CD4-positive, alpha-beta T cell (primary cell): Measurements from ENCODE around the gene RPTOR. TPM values are rescaled to one million over a fixed set of nuclear protein-coding genes. Genes with fewer than 3 reads are reported as not detected.

ENCODE experiments used
- ATAC-seq: fragments of 200-7000 bp; cut with Tn5 transposase; one replicate; pipeline ENCODE4 v1.10.0; 2022; ENCODE audit warnings: mild to moderate bottlenecking; ENCODE audit not compliant: poor library complexity
- CTCF ChIA-PET: fragments of 350-600 bp; sonication (Branson Sonifier 250); formaldehyde crosslinking; loops from one replicate; lab custom pipeline; 2021; ENCODE audit warnings: antibody characterized with exemption, inconsistent platforms; lab: Charles Lee
- POLR2A ChIA-PET: fragments of 350-600 bp; sonication (Branson Sonifier 250); formaldehyde crosslinking; loops from one replicate; lab custom pipeline; 2021; ENCODE audit warnings: antibody characterized with exemption, inconsistent platforms; lab: Charles Lee
- DNase-seq, 14 experiments: peaks; one replicate each; pipeline ENCODE4 v3.0.0-alpha.2; 2013 to 2020; ENCODE audit warnings: mixed read lengths in 2 of 14
- H3K27ac ChIP-seq, 2 donors: one replicate each; pipeline versions ENCODE4 v1.5.1 to v1.7.0; 2013; ENCODE audit warnings: low read length in 2 of 2, low read depth in 1 of 2, mild to moderate bottlenecking in 1 of 2
- H3K27me3 ChIP-seq, 2 experiments: 1 replicate in 1 of 2; 2 replicates in 1 of 2; pipeline versions ENCODE4 v1.6.1 to v1.7.0; 2013; ENCODE audit warnings: low read length in 2 of 2, control low read depth in 1 of 2, mild to moderate bottlenecking in 1 of 2, moderate library complexity in 1 of 2; ENCODE audit not compliant: insufficient read depth in 2 of 2, control insufficient read depth in 1 of 2
- H3K36me3 ChIP-seq: one replicate; pipeline ENCODE4 v1.6.1; 2013; ENCODE audit warnings: low read length, control low read depth; ENCODE audit not compliant: insufficient read depth
- H3K4me1 ChIP-seq: one replicate; pipeline ENCODE4 v1.6.1; 2013; ENCODE audit warnings: low read length, control low read depth; ENCODE audit not compliant: insufficient read depth
- H3K4me3 ChIP-seq: one replicate; pipeline ENCODE4 v1.5.1; 2013; ENCODE audit warnings: mild to moderate bottlenecking, low read length, moderate library complexity
- H3K9me3 ChIP-seq, 2 experiments: 1 replicate in 1 of 2; 2 replicates in 1 of 2; pipeline versions ENCODE4 v1.6.1 to v1.7.0; 2013; ENCODE audit warnings: low read length in 2 of 2, mild to moderate bottlenecking in 2 of 2, control low read depth in 1 of 2, moderate library complexity in 1 of 2; ENCODE audit not compliant: control insufficient read depth in 1 of 2, insufficient read depth in 1 of 2
- H3K27ac Mint-ChIP-seq: one replicate; pipeline ENCODE4 v1.8.0; 2020; ENCODE audit warnings: mixed read lengths
- H3K27me3 Mint-ChIP-seq: one replicate; pipeline ENCODE4 v1.8.0; 2021; ENCODE audit warnings: mixed read lengths
- H3K36me3 Mint-ChIP-seq: one replicate; pipeline ENCODE4 v1.8.0; 2021; ENCODE audit warnings: low read depth, mixed read lengths
- H3K4me1 Mint-ChIP-seq: one replicate; pipeline ENCODE4 v1.8.0; 2021; ENCODE audit warnings: low read depth, mixed read lengths
- H3K4me3 Mint-ChIP-seq: one replicate; pipeline ENCODE4 v1.8.0; 2020; ENCODE audit warnings: mild to moderate bottlenecking, mixed read lengths
- H3K9me3 Mint-ChIP-seq: one replicate; pipeline ENCODE4 v1.8.0; 2020; ENCODE audit warnings: mixed read lengths
- CTCF ChIP-seq: fragments of 200-600 bp; IDR thresholded peaks from one replicate; pipeline ENCODE4 v1.8.0; 2022; ENCODE audit warnings: antibody characterized with exemption, mild to moderate bottlenecking
- intact Hi-C, 2 experiments: fragments of 100-400 bp; cut with DNase I in 1 of 2; cut with micrococcal nuclease in 1 of 2; formaldehyde crosslinking; loops; one replicate each; pipeline versions ENCODE4 v1.15.1 to v1.9.0; 2023 to 2025; cut with DNase I, micrococcal nuclease
- total RNA-seq, 174 experiments: library from RNA in 2 of 174; stranded (reverse) in 2 of 174; gene quantifications; one replicate each; pipeline ENCODE4 v1.2.3 and lab custom pipeline; 2021 to 2026

Gene RPTOR
- total RNA-seq, 2 experiments from 2014 or later, result 45.0 to 47.1 TPM

- H3K4me1 Mint-ChIP-seq, result peaks cover 6% of the 10 kb centered on the region
- no peaks in the 10 kb centered on the region for H3K9me3 Mint-ChIP-seq
- Histone ChIP-seq H3K9me3 (peaks cover 0 to 7% of the 10 kb centered on the region in 2 experiments), H3K36me3 (no peaks in the 10 kb centered on the region), H3K27me3 (no peaks in the 10 kb centered on the region), H3K27ac (no peak overlapping the region), H3K4me1 (peaks cover 23% of the 10 kb centered on the region), H3K4me3 (no peak overlapping the region)
- DNase-seq (peak in 13 of 14 experiments; percentile 28 to 66 (median 44)), ATAC-seq (peak; percentile 82)
- H3K4me3 Mint-ChIP-seq, result no peak overlapping the region
- TF ChIP-seq CTCF, result peak; percentile 47
- intact Hi-C loops, result loop anchor here (1.0 to 5.0 kb wide), 3 partner anchors 103 to 543 kb away; partner anchors contain the start of gene NPTX1 (in 1 of the 2)
- H3K27me3 Mint-ChIP-seq, result no peaks in the 10 kb centered on the region
- H3K36me3 Mint-ChIP-seq, result peaks cover 10% of the 10 kb centered on the region
- H3K27ac Mint-ChIP-seq, result no peak overlapping the region
- ChIA-PET POLR2A (interaction anchor here (0.6 to 1.5 kb wide), 4 partner anchors 308 to 543 kb away, joined by 3 to 11 read pairs (median 4); no protein-coding TSS in a partner anchor), CTCF (interaction anchor here (1.3 to 1.7 kb wide), 2 partner anchors 542 to 543 kb away, joined by 3 to 5 read pairs; no protein-coding TSS in a partner anchor)
Observed at GRCh38 chr17:80970044-80970761, 425.6 kb downstream of the RPTOR start.

- Histone ChIP-seq H3K4me1 (peaks cover 23% of the 10 kb centered on the region), H3K27me3 (no peaks in the 10 kb centered on the region), H3K4me3 (no peak overlapping the region), H3K36me3 (no peaks in the 10 kb centered on the region), H3K9me3 (peaks cover 0 to 7% of the 10 kb centered on the region in 2 experiments), H3K27ac (no peak overlapping the region)
- no peaks in the 10 kb centered on the region for H3K27me3 Mint-ChIP-seq
- CTCF ChIA-PET, result interaction anchor here (1.3 to 1.7 kb wide), 3 partner anchors 18 to 544 kb away, joined by 3 to 5 read pairs (median 3); no protein-coding TSS in a partner anchor
- no peak overlapping the region for H3K4me3 Mint-ChIP-seq
- H3K36me3 Mint-ChIP-seq, result peaks cover 9% of the 10 kb centered on the region
- no peak overlapping the region for H3K27ac Mint-ChIP-seq
- H3K4me1 Mint-ChIP-seq, result peaks cover 6% of the 10 kb centered on the region
- intact Hi-C loops, result loop anchor here (1.0 to 5.0 kb wide), 3 partner anchors 104 to 544 kb away; partner anchors contain the start of gene NPTX1 (in 1 of the 2)
- POLR2A ChIA-PET, result interaction anchor here (0.6 to 1.5 kb wide), 2 partner anchors 309 to 516 kb away, joined by 3 to 4 read pairs; no protein-coding TSS in a partner anchor
- TF ChIP-seq CTCF, result no peak
- H3K9me3 Mint-ChIP-seq, result no peaks in the 10 kb centered on the region
- ATAC-seq, result no peak
- DNase-seq, result no peak
Observed at GRCh38 chr17:80970762-80971703, 426.4 kb downstream of the RPTOR start.

- Histone ChIP-seq H3K27ac (no peak overlapping the region), H3K27me3 (no peaks in the 10 kb centered on the region), H3K4me1 (peaks cover 23% of the 10 kb centered on the region), H3K4me3 (no peak overlapping the region), H3K9me3 (peaks cover 0 to 6% of the 10 kb centered on the region in 2 experiments), H3K36me3 (no peaks in the 10 kb centered on the region)
- DNase-seq, result no peak
- TF ChIP-seq CTCF, result no peak
- Mint-ChIP-seq H3K27me3 (peaks cover 3% of the 10 kb centered on the region), H3K9me3 (no peaks in the 10 kb centered on the region), H3K4me3 (no peak overlapping the region), H3K36me3 (peaks cover 1% of the 10 kb centered on the region), H3K27ac (no peak overlapping the region), H3K4me1 (peaks cover 6% of the 10 kb centered on the region)
- intact Hi-C loops, result loop anchor here in 1 of 2 experiments (5.0 kb wide), 2 partner anchors 105 to 495 kb away; partner anchors contain the start of gene NPTX1
- no peak for ATAC-seq
- ChIA-PET POLR2A (no interaction called here), CTCF (interaction anchor here (1.3 kb wide), 1 partner anchor 17 kb away, joined by 3 read pairs; no protein-coding TSS in a partner anchor)
Observed at GRCh38 chr17:80971704-80972304, 427.2 kb downstream of the RPTOR start.
